OCI-M2 (cell line): ENCODE results near the gene KMT5C.
A peak's percentile ranks its signal among the peaks of the same experiment; 100 is the strongest.

Experiments used
- DNase-seq: peaks from one replicate; lab custom pipeline; 2025; ENCODE audit not compliant: unreplicated experiment; lab: John Stamatoyannopoulos, UW

The KMT5C gene

GRCh38 chr19:55384920-55385723, 45.4 kb downstream of the KMT5C start:
- DNase-seq: peak; percentile 99

GRCh38 chr19:55385724-55386492, 46.2 kb downstream of the KMT5C start, which contains the start of gene RPL28:
RPL28 (plus strand) TSS chr19:55385932; CDS start chr19:55386358, 426 bp downstream.
- DNase-seq: peak; percentile 99

- no peak for DNase-seq
Observed at GRCh38 chr19:55386493-55386971, 46.9 kb downstream of the KMT5C start.

- no peak for DNase-seq
Observed at GRCh38 chr19:55387736-55388497, 48.2 kb downstream of the KMT5C start.

GRCh38 chr19:55389386-55390317, 50.0 kb downstream of the KMT5C start:
- no peak for DNase-seq

GRCh38 chr19:55390461-55390880, 50.8 kb downstream of the KMT5C start:
- no peak for DNase-seq

GRCh38 chr19:55391191-55391670, 51.6 kb downstream of the KMT5C start:
- no peak for DNase-seq

GRCh38 chr19:55391702-55392615, 52.3 kb downstream of the KMT5C start:
- no peak for DNase-seq

GRCh38 chr19:55392820-55393761, 53.4 kb downstream of the KMT5C start:
- no peak for DNase-seq
